ENCODE results near the gene CACNA1C. TPM values are rescaled to one million over a fixed set of nuclear protein-coding genes. Genes with fewer than 3 reads are reported as not detected.

The CACNA1C gene
- total RNA-seq, 1 donor from 2014 or later: 102 TPM

- Histone ChIP-seq H3K4me1 (peaks cover 0 to 26% of the 10 kb centered on the region in 2 donors), H3K27ac (no peak overlapping the region), H3K9me3 (no peaks in the 10 kb centered on the region), H3K27me3 (no peaks in the 10 kb centered on the region), H3K36me3 (no peaks in the 10 kb centered on the region), H3K4me3 (no peak overlapping the region)
- DNase-seq (ENCODE audit: low spot score in 2 of 2): no peak
- TF ChIP-seq, protein P1, sequence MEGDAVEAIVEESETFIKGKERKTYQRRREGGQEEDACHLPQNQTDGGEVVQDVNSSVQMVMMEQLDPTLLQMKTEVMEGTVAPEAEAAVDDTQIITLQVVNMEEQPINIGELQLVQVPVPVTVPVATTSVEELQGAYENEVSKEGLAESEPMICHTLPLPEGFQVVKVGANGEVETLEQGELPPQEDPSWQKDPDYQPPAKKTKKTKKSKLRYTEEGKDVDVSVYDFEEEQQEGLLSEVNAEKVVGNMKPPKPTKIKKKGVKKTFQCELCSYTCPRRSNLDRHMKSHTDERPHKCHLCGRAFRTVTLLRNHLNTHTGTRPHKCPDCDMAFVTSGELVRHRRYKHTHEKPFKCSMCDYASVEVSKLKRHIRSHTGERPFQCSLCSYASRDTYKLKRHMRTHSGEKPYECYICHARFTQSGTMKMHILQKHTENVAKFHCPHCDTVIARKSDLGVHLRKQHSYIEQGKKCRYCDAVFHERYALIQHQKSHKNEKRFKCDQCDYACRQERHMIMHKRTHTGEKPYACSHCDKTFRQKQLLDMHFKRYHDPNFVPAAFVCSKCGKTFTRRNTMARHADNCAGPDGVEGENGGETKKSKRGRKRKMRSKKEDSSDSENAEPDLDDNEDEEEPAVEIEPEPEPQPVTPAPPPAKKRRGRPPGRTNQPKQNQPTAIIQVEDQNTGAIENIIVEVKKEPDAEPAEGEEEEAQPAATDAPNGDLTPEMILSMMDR (IDR thresholded peaks at IDR 0.05): no peak
- intact Hi-C loops (cut with DNase I): loop anchor here (5.0 kb wide), 1 partner anchor 46 kb away; no protein-coding TSS in a partner anchor
These were observed 205.2 kb downstream of the CACNA1C start for GRCh38 chr12:2258025-2258424.

- TF ChIP-seq, protein P1 (IDR thresholded peaks at IDR 0.05): no peak
- Histone ChIP-seq H3K4me3 (no peak overlapping the region), H3K4me1 (peaks cover 7 to 34% of the 10 kb centered on the region in 2 donors), H3K27me3 (no peaks in the 10 kb centered on the region), H3K36me3 (no peaks in the 10 kb centered on the region), H3K27ac (no peak overlapping the region), H3K9me3 (no peaks in the 10 kb centered on the region)
- intact Hi-C loops (cut with DNase I): loop anchor here (5.0 kb wide), 1 partner anchor 47 kb away; no protein-coding TSS in a partner anchor
- DNase-seq (ENCODE audit: low spot score in 2 of 2): no peak
These were observed 206.6 kb downstream of the CACNA1C start for GRCh38 chr12:2259369-2259768.

DNA sequence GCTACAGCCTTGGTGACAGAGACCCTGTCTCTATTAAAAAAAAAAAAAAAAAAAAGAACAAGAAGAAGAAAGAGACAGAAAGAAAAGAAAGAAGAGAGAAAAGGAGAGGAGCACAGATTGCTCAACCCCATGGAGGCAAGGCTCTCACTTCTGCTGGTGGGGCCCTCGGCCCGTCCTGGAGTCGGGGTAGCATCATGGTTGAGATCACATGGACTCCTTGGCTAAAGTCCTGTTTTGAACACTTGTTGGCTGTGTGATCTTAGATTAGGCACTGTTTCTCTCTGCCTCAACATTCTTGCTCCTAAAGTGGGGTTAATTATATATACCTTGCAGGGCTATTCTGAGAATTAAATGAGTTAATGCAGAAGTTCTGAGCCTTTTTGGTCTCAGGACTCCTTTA, 207.7 kb downstream of the CACNA1C start:
- intact Hi-C loops (cut with DNase I): no loop called here
- no peaks in the 10 kb centered on the region for H3K9me3 ChIP-seq
- H3K4me3 ChIP-seq: no peak overlapping the region
- no peak for DNase-seq (ENCODE audit: low spot score in 2 of 2)
- peaks cover 15 to 44% of the 10 kb centered on the region in 2 donors for H3K4me1 ChIP-seq
- no peaks in the 10 kb centered on the region for H3K36me3 ChIP-seq
- H3K27me3 ChIP-seq: no peaks in the 10 kb centered on the region
- H3K27ac ChIP-seq: no peak overlapping the region
- TF ChIP-seq, protein P1 (IDR thresholded peaks at IDR 0.05): no peak

DNA sequence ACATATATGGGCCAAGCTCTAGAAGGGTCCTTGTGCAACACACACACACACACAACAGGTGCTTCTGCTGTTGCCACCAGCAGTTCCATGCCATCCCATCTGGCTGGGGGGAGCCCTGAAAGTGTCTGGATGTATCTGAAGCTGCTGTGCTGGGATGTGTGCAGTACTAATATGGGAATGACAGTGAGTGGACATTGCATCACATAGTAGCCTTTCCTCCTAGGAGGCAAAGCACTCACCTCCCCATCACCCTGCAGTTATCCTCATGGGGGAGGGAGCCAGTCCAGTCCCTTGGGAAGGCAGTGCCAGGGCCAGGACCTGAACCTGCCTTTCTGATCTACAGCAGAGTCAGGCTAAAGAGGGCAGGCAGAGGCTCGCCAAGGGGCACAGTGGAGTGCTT, 208.9 kb downstream of the CACNA1C start:
- no peaks in the 10 kb centered on the region for H3K27me3 ChIP-seq
- H3K4me3 ChIP-seq: no peak overlapping the region
- no peak for DNase-seq (ENCODE audit: low spot score in 2 of 2)
- H3K27ac ChIP-seq: peak overlapping the region; percentile 14 to 27
- no peaks in the 10 kb centered on the region for H3K36me3 ChIP-seq
- H3K4me1 ChIP-seq: peaks cover 22 to 55% of the 10 kb centered on the region in 2 donors
- TF ChIP-seq, protein P1 (IDR thresholded peaks at IDR 0.05): no peak
- intact Hi-C loops (cut with DNase I): no loop called here
- no peaks in the 10 kb centered on the region for H3K9me3 ChIP-seq

- DNase-seq (ENCODE audit: low spot score in 2 of 2): no peak
- TF ChIP-seq, protein P1 (IDR thresholded peaks at IDR 0.05): no peak
- no peak overlapping the region for H3K4me3 ChIP-seq
- no peaks in the 10 kb centered on the region for H3K9me3 ChIP-seq
- H3K27me3 ChIP-seq: no peaks in the 10 kb centered on the region
- no peaks in the 10 kb centered on the region for H3K36me3 ChIP-seq
- intact Hi-C loops (cut with DNase I): no loop called here
- peaks cover 26 to 63% of the 10 kb centered on the region in 2 donors for H3K4me1 ChIP-seq
- peak overlapping the region in 1 of 2 donors; percentile 29 for H3K27ac ChIP-seq
These were observed 209.7 kb downstream of the CACNA1C start for GRCh38 chr12:2262449-2262848.

DNA sequence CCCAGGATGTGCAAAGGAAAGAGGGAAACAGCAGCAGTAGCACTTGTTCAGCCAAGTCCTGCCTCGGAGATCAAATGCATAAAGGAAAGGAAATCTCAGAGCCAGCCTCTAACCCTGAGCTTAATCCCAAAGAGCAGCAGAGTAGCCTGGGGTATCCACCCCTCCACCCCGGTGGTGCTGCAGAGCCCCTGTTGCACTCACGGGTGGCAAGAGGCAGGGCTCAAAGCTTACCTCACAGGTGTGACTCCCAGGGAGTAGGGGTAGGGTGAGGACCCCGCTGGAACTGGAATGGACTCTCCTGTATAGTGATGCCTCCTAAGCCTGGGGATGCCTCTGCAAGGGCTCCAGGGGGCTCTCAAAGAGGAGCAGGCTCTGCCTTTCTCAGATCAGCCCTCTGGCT, 211.1 kb downstream of the CACNA1C start:
- H3K9me3 ChIP-seq: no peaks in the 10 kb centered on the region
- H3K36me3 ChIP-seq: no peaks in the 10 kb centered on the region
- H3K4me1 ChIP-seq: peaks cover 34 to 69% of the 10 kb centered on the region in 2 donors
- H3K4me3 ChIP-seq: no peak overlapping the region
- DNase-seq (ENCODE audit: low spot score in 2 of 2): no peak
- peak overlapping the region; percentile 84 to 90 for H3K27ac ChIP-seq
- TF ChIP-seq, protein P1 (IDR thresholded peaks at IDR 0.05): no peak
- intact Hi-C loops (cut with DNase I): no loop called here
- H3K27me3 ChIP-seq: no peaks in the 10 kb centered on the region
